Nephron (organoid): ENCODE results near the gene MMAA.

Source experiments
- H3K27ac Mint-ChIP-seq, 3 experiments: 2 replicates each; pipeline ENCODE4 v1.8.0; 2020; ENCODE audit warnings: mixed read lengths in 3 of 3, mild to moderate bottlenecking in 2 of 3, moderate library complexity in 1 of 3
- H3K27me3 Mint-ChIP-seq: 2 replicates; pipeline ENCODE4 v1.8.0; 2021; ENCODE audit warnings: low read depth, mild to moderate bottlenecking, moderate library complexity, mixed read lengths
- H3K36me3 Mint-ChIP-seq: 2 replicates; pipeline ENCODE4 v1.8.0; 2020; ENCODE audit warnings: low read depth, mixed read lengths
- H3K4me1 Mint-ChIP-seq: 2 replicates; pipeline ENCODE4 v1.8.0; 2020; ENCODE audit warnings: mixed read lengths
- H3K4me3 Mint-ChIP-seq, 3 experiments: 2 replicates each; pipeline ENCODE4 v1.8.0; 2020; ENCODE audit warnings: mild to moderate bottlenecking in 3 of 3, mixed read lengths in 3 of 3, moderate library complexity in 2 of 3
- H3K9me3 Mint-ChIP-seq: 2 replicates; pipeline ENCODE4 v1.8.0; 2020; ENCODE audit warnings: mixed read lengths
- TF ChIP-seq, protein P1 (sequence below), 3 experiments: fragments of 200-600 bp; sonication (generic); IDR thresholded peaks; one replicate each; pipeline ENCODE4 v1.5.0; 2021; ENCODE audit warnings: antibody characterized with exemption in 3 of 3; ENCODE audit not compliant: unreplicated experiment in 3 of 3

MMAA gene

DNA sequence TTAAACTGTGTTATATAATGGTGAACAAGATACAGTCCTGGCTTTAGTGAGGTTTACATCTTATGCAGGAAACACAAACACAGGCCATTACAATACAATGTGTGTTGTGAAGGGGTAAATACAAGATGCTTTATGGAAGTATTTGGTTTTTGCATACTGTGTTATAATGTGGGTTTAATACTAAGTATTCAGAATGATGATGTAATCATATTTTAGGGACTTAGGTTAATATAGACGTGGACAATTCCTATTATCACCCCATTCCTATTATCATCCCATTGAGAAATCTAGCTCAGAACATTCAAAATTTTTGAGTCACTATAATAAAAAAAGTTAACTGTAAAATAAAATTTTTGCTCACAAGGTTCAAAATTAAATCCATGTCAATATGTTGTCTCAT, 24.1 kb downstream of the MMAA start:
- peaks cover 29% of the 10 kb centered on the region for H3K36me3 Mint-ChIP-seq
- H3K9me3 Mint-ChIP-seq, result no peaks in the 10 kb centered on the region
- TF ChIP-seq, protein P1, sequence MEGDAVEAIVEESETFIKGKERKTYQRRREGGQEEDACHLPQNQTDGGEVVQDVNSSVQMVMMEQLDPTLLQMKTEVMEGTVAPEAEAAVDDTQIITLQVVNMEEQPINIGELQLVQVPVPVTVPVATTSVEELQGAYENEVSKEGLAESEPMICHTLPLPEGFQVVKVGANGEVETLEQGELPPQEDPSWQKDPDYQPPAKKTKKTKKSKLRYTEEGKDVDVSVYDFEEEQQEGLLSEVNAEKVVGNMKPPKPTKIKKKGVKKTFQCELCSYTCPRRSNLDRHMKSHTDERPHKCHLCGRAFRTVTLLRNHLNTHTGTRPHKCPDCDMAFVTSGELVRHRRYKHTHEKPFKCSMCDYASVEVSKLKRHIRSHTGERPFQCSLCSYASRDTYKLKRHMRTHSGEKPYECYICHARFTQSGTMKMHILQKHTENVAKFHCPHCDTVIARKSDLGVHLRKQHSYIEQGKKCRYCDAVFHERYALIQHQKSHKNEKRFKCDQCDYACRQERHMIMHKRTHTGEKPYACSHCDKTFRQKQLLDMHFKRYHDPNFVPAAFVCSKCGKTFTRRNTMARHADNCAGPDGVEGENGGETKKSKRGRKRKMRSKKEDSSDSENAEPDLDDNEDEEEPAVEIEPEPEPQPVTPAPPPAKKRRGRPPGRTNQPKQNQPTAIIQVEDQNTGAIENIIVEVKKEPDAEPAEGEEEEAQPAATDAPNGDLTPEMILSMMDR (IDR thresholded peaks at IDR 0.05; ENCODE audit: unreplicated experiment in 3 of 3), result no peak
- no peak overlapping the region for H3K4me3 Mint-ChIP-seq
- H3K27ac Mint-ChIP-seq, result no peak overlapping the region
- H3K4me1 Mint-ChIP-seq, result peaks cover 12% of the 10 kb centered on the region
- H3K27me3 Mint-ChIP-seq, result no peaks in the 10 kb centered on the region

DNA sequence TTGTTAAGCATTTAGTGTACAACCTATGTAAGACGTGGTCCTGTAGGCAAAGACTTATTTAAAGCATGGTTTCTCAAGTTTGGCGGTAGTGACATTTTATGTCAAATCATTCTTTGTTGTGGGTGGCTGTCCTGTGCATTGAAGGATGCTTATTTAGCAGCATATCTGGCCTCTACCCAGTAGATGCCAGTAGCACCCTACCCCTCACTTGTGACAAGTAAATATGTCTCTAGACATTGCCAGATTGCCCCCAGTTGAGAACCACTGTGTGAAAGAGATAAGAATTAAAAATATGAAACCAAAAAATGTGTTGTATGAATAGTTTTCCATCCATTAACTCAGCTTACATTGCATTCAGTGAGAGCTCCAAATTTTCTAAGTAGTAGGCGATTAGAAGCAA, 25.5 kb downstream of the MMAA start:
- Mint-ChIP-seq H3K27ac (no peak overlapping the region), H3K27me3 (no peaks in the 10 kb centered on the region), H3K4me3 (no peak overlapping the region), H3K9me3 (no peaks in the 10 kb centered on the region), H3K36me3 (peaks cover 22% of the 10 kb centered on the region), H3K4me1 (peaks cover 12% of the 10 kb centered on the region)
- TF ChIP-seq, protein P1 (IDR thresholded peaks at IDR 0.05; ENCODE audit: unreplicated experiment in 3 of 3), result no peak

GRCh38 chr4:145656156-145656555, 37.0 kb downstream of the MMAA start:
- Mint-ChIP-seq H3K27me3 (no peaks in the 10 kb centered on the region), H3K9me3 (peaks cover 3% of the 10 kb centered on the region), H3K4me3 (no peak overlapping the region), H3K27ac (no peak overlapping the region), H3K36me3 (peaks cover 68% of the 10 kb centered on the region), H3K4me1 (no peaks in the 10 kb centered on the region)
- TF ChIP-seq, protein P1 (IDR thresholded peaks at IDR 0.05; ENCODE audit: unreplicated experiment in 3 of 3), result no peak

DNA sequence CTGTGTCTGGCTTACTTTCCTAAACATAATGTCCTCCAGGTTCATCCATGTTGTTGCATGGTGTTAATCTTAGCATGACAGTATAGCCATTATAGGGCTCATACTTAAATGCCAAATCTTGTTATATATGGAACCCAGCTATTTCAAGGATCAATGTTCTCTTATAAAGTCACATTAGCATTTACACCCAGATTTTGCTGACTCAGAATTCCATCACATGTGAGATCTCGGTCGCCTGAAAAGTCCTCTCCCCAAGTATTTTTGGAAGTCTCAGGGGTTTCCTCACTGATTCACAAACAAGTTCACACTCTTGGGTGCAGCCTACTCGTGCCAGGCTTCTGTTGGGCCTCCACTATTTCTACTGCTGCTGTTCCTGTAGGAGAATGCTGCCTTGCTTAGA, 40.9 kb downstream of the MMAA start:
- peaks cover 63% of the 10 kb centered on the region for H3K36me3 Mint-ChIP-seq

GRCh38 chr4:145663194-145663593, 44.0 kb downstream of the MMAA start:
- TF ChIP-seq, protein P1 (IDR thresholded peaks at IDR 0.05; ENCODE audit: unreplicated experiment in 3 of 3), result no peak
- no peaks in the 10 kb centered on the region for H3K27me3 Mint-ChIP-seq
- peaks cover 4% of the 10 kb centered on the region for H3K9me3 Mint-ChIP-seq
- no peaks in the 10 kb centered on the region for H3K4me1 Mint-ChIP-seq
- no peak overlapping the region for H3K4me3 Mint-ChIP-seq
- no peak overlapping the region for H3K27ac Mint-ChIP-seq
- H3K36me3 Mint-ChIP-seq, result peaks cover 33% of the 10 kb centered on the region

More for the DNA sequence above, 40.9 kb downstream of the MMAA start:
- no peaks in the 10 kb centered on the region for H3K4me1 Mint-ChIP-seq
- TF ChIP-seq, protein P1 (IDR thresholded peaks at IDR 0.05; ENCODE audit: unreplicated experiment in 3 of 3), result no peak
- no peaks in the 10 kb centered on the region for H3K27me3 Mint-ChIP-seq
- peaks cover 3% of the 10 kb centered on the region for H3K9me3 Mint-ChIP-seq
- no peak overlapping the region for H3K27ac Mint-ChIP-seq
- no peak overlapping the region for H3K4me3 Mint-ChIP-seq

DNA sequence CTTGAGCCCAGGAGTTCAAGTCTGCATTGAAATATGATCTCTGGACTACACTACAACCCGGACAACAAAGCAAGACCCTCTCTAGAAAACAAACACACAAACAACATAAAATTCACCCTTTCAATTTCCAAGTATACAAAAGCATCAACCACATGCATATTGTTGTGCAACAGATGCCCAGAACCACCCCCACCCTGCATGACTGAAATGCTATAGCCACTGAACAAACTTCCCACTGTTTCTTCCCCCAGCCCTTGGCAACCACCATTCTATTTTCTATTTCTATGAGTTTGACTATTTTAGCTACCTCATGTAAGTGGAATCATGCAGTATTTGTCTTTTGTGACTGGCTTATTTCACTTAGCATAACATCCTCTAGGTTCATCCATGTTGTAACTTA, 46.6 kb downstream of the MMAA start:
- Mint-ChIP-seq H3K4me3 (no peak overlapping the region), H3K4me1 (no peaks in the 10 kb centered on the region), H3K27ac (no peak overlapping the region), H3K27me3 (no peaks in the 10 kb centered on the region), H3K36me3 (peaks cover 8% of the 10 kb centered on the region), H3K9me3 (peaks cover 4% of the 10 kb centered on the region)
- TF ChIP-seq, protein P1 (IDR thresholded peaks at IDR 0.05; ENCODE audit: unreplicated experiment in 3 of 3), result no peak
